ENCODE data around the gene PAM.

Gene PAM

GRCh38 chr5:102782217-102782872, 27.2 kb downstream of the PAM start:
- no peak for DNase-seq

GRCh38 chr5:102787134-102787533, 32.0 kb downstream of the PAM start:
- DNase-seq = no peak

GRCh38 chr5:102788788-102789187, 33.7 kb downstream of the PAM start:
- DNase-seq = no peak

- no peak for DNase-seq
These were observed 34.4 kb downstream of the PAM start for GRCh38 chr5:102789469-102789868.

GRCh38 chr5:102790748-102791147, 35.6 kb downstream of the PAM start:
- no peak for DNase-seq

- DNase-seq = no peak
These were observed 37.6 kb downstream of the PAM start for GRCh38 chr5:102792705-102793104.

GRCh38 chr5:102794047-102794446, 38.9 kb downstream of the PAM start:
- no peak for DNase-seq

- no peak for DNase-seq
These were observed 39.7 kb downstream of the PAM start for GRCh38 chr5:102794677-102795331.

GRCh38 chr5:102795526-102795925, 40.4 kb downstream of the PAM start:
- no peak for DNase-seq

GRCh38 chr5:102796009-102796408, 40.9 kb downstream of the PAM start:
- no peak for DNase-seq

GRCh38 chr5:102796498-102796897, 41.4 kb downstream of the PAM start:
- DNase-seq = no peak

- DNase-seq = no peak
These were observed 42.3 kb downstream of the PAM start for GRCh38 chr5:102797322-102797884.

- no peak for DNase-seq
These were observed 43.1 kb downstream of the PAM start for GRCh38 chr5:102798104-102798785.

GRCh38 chr5:102799017-102799416, 43.9 kb downstream of the PAM start:
- DNase-seq = no peak

- no peak for DNase-seq
These were observed 45.3 kb downstream of the PAM start for GRCh38 chr5:102800427-102800826.

GRCh38 chr5:102801371-102801770, 46.3 kb downstream of the PAM start:
- DNase-seq = no peak

- DNase-seq = no peak
These were observed 47.8 kb downstream of the PAM start for GRCh38 chr5:102802708-102803458.

- no peak for DNase-seq
These were observed 52.9 kb downstream of the PAM start for GRCh38 chr5:102807878-102808502.

GRCh38 chr5:102809033-102809432, 53.9 kb downstream of the PAM start:
- DNase-seq = no peak

GRCh38 chr5:102811972-102812371, 56.9 kb downstream of the PAM start:
- DNase-seq = no peak

GRCh38 chr5:102813740-102814139, 58.6 kb downstream of the PAM start:
- DNase-seq = no peak

GRCh38 chr5:102815084-102815483, 60.0 kb downstream of the PAM start:
- DNase-seq = no peak

Measured in activated T-cell treated with anti-CD3 and anti-CD28 coated beads for 4 hours (primary cell).